Fibroblast of mammary gland (primary cell): ENCODE results near the gene FAM228B.

Experiments used
- DNase-seq: peaks from one replicate; pipeline ENCODE4 v3.0.0-alpha.2; 2010; ENCODE audit warnings: low read depth
- H3K4me3 ChIP-seq: 2 replicates; pipeline ENCODE4 v1.5.1; 2011; ENCODE audit warnings: low read depth, mild to moderate bottlenecking, low read length, moderate library complexity; ENCODE audit not compliant: control insufficient read depth
- CTCF ChIP-seq: conservative IDR thresholded peaks from 2 replicates; pipeline ENCODE4 v1.5.1; 2011; ENCODE audit warnings: low read depth, low read length, inconsistent platforms; ENCODE audit not compliant: control insufficient read depth, insufficient read depth

Gene FAM228B

GRCh38 chr2:24206714-24207113 is 83.4 kb downstream of the FAM228B start:
- DNase-seq = no peak
- TF ChIP-seq CTCF = no peak
- no peak overlapping the region for H3K4me3 ChIP-seq

GRCh38 chr2:24207359-24207758 is 84.1 kb downstream of the FAM228B start:
- H3K4me3 ChIP-seq = no peak overlapping the region
- DNase-seq = no peak
- TF ChIP-seq CTCF = no peak

- TF ChIP-seq CTCF = no peak
- no peak overlapping the region for H3K4me3 ChIP-seq
- DNase-seq = no peak
Measured at GRCh38 chr2:24208490-24208889, 85.2 kb downstream of the FAM228B start.

- DNase-seq = no peak
- TF ChIP-seq CTCF = no peak
- H3K4me3 ChIP-seq = no peak overlapping the region
Measured at GRCh38 chr2:24209389-24210105, 86.3 kb downstream of the FAM228B start.

GRCh38 chr2:24210106-24210455 is 86.8 kb downstream of the FAM228B start:
- H3K4me3 ChIP-seq = no peak overlapping the region
- no peak for DNase-seq
- no peak for TF ChIP-seq CTCF

GRCh38 chr2:24210723-24211122 is 87.5 kb downstream of the FAM228B start:
- TF ChIP-seq CTCF = no peak
- no peak for DNase-seq
- no peak overlapping the region for H3K4me3 ChIP-seq

- DNase-seq = no peak
Measured at GRCh38 chr2:24211408-24211807, 88.1 kb downstream of the FAM228B start.

More at GRCh38 chr2:24211408-24211807, 88.1 kb downstream of the FAM228B start:
- H3K4me3 ChIP-seq = no peak overlapping the region
- TF ChIP-seq CTCF = no peak
